Stimulated activated CD4-positive, alpha-beta T cell treated with anti-CD3 and anti-CD28 coated beads, Interleukin-15, amount 100 ng/mL, for 48 hours (primary cell): ENCODE data around the gene AIFM1.

ENCODE experiments used
- DNase-seq, 2 donors: peaks; one replicate each; pipeline ENCODE4 v3.0.0-alpha.2; 2020; ENCODE audit warnings: low read depth in 2 of 2

The AIFM1 gene

DNA sequence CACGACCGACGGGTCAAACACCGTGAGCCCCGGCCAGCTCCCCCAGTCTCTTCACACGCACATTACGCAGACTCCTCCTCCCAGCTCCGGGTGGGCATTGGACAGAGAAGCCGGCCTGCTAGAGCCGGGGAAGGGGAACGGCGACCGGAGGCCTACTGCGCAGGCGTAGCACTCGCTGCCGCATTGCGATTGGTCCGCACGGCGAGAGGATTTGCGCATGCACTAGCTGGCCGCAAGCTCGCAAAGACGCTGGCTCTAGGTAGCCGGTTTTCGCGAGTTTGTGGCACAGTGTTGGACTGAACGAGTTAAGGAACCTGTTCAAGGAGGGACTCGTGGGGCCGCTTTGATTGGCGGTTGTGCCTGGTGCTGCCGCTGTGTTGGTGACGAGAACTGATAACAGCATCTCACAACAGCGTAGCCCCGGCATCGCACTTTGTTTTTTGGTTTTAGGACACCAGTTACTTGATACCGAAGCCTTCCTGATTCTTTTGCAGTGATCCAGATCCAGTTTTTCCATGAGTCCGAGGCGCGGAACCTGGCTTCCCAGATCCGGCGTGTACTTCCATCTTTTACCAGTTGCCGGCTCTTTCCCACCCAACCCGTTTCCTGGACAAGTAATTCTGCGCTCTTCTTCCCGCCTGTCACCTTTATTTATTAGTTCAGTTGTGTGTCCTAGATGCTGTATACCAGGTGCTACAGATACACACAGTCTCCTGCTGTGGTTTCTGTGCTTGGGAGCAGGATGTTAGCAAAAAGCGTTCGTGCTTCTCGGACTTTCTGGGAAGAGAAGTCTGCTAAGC, at the start of gene AIFM1:
Gene AIFM1, minus strand, starts transcription at position 139 of the 800 bp plus-strand sequence. CDS start 185 bp downstream, outside the sequence.
- peak; percentile 76 to 77 for DNase-seq

DNA sequence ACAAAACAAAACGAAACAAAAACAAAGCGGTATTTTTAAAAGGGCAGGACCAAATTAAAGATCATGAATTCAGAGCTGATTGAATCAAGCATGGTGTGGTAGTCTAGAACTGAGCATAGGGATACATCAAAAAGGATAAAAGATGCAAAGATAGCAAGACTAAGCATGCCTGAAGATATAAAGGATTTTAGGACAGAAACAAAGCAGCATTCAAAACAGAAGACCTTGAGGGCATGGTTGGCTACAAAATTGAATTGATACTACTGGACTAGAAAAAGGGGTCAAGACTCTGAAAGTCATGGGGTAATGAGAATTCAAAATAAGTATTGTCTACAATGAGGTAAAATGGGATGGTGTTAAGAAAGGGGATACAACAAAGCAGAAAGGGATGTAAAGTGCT, 47.7 kb upstream of the AIFM1 start:
- DNase-seq = no peak

DNA sequence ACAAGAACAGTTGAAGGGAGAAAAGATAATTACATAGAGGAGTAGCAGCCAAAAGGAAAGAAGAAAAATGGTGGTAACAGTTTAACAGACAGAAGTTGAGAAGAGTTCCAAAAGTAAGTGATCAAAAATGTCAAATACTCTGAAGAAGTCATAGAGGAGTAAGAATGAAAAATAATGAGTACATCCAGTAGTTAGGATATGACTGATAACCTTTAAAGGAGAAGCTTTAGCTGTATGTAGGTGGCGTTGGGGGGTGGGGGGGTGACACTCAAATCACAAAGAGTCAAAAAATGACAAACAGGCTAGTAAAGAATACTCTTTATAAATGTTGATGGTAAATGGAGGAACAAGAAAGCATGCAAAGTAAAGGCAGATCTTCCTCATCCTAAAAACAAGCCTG, 46.7 kb upstream of the AIFM1 start:
- DNase-seq = no peak

DNA sequence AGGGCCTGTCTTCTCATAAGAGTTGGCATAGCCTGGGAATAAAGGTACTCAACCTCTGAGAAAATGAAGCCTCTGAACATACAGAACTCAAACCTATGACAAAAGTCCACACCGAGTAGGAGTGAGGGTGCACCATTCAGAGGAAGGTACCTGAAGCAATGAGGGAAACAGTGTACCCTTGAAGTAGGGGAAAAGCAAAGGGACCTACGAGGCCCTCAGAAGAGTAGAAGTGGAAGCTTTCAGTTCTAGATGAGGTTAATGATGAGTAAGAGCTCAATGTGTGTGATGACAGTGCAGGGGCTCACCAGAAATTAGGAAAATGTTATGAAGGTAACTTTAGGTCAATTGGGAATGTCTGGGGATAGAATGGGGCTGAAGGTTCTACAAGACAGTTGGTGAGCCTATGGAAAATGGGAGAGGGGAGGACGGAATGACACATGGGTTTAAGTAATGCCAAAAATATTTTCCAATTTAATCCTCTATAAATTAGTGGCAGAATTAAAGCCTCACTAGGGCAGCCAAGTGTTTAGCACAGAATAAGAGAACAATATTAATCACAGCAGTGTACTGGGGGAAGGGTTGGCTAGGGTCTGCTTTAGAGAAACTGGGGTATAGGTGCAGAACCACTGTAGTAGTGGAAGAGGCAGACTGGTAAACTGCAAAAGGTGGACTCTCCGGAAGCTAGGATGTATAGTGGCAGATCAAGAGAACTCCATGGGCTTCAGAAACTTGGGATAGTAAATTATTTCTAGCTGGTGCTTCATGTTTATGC, 46.0 kb upstream of the AIFM1 start:
- DNase-seq = no peak

DNA sequence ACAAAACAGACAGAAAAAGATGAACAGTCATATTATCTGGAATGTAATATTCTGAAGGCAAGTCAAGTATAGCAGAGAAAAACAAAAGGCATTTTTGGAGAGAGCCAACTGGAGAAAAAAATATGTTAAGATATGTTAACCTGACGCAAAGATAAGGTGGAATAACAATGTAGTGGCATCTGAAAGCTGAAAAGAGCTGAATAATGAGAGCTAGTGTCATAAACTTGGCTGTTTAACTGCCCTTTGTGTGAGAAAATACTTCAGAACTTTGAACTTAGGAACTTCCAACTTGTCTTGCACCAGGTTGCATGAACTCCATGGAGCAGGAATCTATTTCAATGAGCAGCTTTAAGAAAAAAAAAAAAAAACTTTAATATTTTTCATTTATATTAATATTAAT, 39.0 kb upstream of the AIFM1 start:
- no peak for DNase-seq

DNA sequence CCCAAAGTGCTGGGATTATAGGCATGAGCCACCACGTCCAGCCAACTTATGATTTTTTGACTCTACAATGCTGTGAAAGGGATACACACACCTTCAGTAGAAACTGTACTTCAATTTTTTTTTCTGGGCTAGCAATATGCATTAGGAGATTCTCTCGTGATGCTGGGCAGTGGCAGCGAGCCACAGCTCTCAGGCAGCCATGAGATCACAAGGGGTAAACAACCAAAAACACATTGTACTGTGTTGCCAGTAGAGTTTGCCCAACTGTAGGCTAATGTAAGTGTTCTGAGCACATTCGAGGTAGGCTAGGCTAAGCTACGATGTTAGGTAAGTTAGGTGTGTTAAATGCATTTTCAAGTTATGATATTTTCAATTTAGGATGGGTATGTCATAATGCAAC, 31.8 kb upstream of the AIFM1 start:
- DNase-seq = no peak

DNA sequence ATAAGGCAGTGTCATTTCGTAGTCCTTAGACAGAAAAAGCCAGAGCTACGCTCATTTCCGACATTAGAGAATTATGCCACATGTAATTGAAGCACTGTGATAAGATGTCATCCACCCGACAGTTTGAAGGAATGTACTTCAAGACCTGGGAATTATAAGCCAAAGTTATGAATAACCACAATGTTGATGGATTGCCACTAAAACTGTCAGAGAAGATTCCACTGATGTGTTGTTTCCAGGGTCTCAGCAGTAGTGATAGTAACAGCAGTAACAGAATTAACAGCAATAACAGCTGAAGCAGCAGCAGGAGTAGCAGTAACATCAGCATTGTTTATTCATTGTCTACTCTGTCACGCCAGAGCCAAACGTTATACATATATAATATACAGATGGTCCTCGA, 30.8 kb upstream of the AIFM1 start:
- DNase-seq = no peak

DNA sequence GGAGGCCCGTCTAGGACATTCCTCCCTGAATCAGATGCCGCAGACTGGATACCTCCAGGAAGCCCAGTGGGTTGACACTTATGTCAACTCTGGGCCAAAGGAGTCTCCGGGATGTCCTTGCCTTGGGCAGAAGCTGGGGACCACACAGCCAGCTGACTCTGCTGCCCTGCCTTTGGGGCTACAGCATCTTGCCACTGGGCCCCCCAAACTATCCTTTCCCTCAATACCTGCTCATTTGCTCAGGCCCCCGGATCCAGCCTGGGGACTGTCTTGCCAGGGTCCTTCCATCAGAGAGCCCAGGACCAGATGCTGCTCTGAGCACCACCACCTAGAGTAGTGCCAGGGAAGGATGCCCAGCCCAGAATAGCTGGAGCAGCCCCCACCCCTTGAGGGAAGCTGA, 25.2 kb upstream of the AIFM1 start:
- no peak for DNase-seq

DNA sequence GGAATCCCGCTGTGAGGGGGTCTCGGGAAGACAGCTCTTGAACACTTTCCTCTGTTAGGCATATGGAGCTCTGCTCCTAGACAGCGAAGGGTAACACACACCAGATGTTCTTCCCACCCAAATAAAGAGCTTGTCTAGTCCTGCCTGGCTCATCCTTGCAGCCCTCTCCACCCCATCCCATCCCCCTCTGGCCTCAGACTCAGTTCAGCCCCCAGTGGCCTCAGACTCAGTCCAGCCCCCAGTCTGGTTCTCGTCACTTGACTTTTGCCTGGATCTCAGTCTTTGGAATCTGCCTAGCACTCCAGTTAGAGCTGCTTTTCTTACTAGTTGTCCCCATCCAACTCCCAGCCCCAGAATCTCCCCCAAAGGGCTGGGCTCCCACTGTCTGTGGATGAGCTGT, 21.0 kb upstream of the AIFM1 start:
- no peak for DNase-seq

DNA sequence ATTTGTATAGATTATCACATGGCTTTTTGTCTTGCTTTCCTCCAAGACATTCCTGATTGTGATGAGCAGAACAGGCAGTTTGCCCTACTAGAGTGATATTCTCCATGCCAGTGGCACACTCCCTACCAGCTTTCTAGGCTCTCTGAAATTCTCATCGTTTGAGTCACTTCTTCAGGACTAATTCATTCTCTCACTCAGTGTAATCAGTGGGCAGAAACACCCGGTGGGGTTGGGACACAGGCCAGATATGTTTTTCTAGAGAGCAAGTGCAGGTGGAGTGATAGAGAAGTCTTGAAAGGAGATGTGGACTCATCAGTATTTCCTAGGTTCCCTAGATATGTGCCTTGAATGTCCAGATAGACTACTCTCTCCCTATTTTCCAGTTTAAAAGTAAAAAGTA, 19.2 kb upstream of the AIFM1 start:
- no peak for DNase-seq

DNA sequence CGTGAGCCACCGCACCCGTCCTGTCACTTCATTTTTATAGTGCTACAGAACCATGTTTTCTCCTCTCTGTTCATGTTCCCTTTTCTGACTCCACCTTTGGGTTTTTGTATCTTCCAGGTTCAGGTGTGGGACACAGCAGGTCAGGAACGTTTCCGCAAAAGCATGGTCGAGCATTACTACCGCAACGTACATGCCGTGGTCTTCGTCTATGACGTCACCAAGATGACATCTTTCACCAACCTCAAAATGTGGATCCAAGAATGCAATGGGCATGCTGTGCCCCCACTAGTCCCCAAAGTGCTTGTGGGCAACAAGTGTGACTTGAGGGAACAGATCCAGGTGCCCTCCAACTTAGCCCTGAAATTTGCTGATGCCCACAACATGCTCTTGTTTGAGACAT, 18.5 kb upstream of the AIFM1 start:
- DNase-seq = no peak

DNA sequence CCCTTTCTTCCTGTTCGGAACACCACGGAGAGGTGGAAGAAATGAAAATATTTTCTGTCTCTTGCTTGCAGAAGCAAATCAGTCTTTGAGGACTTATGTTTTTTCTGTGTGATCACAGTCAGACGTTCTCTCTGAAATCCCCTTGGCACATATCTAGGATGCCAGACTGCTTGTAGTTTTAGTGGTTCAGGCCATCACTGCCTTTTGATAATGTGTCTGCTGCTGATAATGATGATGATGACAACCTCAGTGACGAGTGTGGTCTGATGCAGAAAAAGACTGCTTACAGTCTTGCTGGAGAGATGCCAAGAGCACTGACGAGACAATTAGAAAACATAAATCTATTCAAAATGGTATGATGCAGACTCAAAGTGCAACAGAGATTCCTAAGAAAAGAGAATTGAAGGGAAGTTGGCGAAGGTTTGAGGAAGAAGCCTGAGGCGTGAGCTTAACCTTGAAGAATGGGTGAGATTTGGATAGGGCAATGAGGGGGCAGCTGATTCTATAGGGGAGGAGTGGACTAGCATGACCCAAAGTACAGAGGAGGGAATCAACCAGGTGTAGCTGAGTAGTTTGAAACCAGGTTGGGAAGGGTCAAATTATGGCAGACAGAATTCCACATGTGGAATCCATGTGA, 14.1 kb upstream of the AIFM1 start:
- no peak for DNase-seq

DNA sequence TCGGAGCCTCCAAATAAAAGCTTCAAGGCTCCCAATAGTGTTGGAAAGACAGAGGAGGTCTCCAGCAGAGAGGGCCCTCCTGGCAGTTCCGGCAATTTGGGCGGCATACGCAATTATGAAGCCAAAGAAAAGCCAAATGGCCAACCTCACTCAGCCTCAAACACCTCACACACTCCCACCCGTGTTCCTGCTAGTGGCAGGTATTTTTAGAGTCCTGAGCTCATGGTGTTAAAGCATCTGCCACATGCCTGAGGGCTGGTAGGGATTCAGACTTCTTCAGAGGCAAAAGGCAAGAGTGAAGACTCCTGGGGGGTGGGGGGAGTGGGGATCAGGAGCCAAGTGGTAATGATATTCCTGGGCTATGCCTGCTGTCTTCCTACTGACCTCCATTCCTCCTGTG, 13.5 kb upstream of the AIFM1 start:
- no peak for DNase-seq

DNA sequence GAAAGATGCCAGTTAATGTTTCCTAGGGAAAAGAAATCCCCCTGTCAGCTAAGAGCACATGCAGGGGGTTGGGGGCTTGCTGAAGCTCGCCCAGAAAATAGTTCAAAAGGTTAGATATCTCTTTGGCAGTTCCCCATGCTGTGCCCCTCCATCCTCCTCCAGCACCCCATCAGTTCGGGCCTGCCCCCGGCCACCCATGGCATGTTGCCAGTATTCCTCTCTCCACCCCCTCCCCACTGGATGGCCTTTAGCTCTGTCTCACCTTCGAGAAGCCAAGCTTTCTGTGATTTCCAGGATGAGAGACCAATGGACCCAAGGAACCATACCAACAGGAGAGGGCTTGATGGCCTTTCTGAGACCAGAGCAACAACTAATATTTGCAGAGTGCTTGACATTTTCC, 11.3 kb upstream of the AIFM1 start:
- no peak for DNase-seq

DNA sequence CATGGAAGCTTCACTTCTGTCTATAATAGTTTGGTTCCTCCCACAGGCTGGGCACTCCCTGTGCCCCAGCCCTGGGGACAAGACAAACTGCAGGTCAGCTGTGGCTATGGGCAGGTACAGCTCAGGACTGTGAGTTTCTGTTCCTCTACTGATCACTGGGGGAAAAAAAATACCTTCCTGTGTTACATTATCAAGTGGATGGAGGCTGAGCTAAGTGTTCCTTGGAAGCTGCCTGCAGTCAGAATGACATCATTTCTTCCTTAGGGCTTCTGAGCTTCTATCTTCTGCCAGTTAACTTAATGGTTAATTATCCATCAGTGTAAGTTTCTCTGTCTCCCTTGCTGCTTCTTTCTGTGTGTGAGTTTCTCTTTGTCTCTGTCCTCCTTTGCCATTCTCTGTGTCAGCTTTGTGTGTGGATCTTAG, 10.7 kb upstream of the AIFM1 start:
- DNase-seq = no peak

DNA sequence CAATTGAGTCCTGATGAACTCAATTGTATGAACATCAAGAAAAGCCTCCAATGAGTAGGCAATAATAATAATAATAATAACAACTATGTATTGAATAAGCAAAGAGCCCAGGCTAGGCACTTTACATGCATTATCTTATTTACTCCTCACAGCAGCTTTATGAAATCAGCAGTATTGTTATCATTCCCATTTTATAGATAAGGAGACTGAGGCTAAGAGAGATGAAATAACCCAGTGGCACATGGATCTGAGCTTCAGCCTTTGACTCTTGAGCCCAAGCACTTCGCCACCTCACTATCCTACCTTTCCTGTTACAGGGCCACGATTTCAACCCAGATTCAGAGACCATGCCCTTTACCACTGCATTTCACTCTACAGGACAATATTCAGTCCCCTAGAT, 9.3 kb upstream of the AIFM1 start:
- no peak for DNase-seq

DNA sequence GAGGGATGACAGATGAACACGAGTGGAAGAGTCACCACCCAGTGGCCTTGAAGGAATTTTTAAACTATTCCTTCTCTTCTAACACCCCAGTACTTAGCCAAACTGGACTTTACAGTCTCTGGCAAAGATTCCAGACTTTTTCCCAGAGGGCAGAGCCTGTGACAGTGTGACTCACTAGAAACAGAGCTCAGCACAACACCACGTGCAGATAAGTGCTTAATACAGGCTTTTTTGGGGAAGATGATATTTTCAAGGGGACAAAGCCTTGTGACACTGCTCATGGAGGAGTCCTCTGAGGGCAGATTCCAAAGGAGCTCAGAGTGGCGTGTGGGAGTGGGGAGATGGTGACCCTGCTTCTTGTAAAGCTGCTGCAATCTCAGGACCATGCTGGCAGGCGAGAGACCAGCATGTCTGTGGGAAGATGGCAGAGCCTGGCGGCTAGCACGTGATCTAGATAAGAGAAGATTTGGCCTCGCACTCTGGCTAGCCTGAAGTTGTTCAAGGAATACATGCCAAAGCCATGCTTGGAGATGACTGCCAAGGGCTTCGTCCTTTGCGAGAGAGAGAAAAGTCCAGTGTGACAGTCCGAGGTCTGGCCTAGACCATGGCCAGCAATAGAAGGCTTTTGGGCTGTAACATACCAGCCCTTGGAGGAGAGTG, 8.5 kb upstream of the AIFM1 start:
- no peak for DNase-seq

DNA sequence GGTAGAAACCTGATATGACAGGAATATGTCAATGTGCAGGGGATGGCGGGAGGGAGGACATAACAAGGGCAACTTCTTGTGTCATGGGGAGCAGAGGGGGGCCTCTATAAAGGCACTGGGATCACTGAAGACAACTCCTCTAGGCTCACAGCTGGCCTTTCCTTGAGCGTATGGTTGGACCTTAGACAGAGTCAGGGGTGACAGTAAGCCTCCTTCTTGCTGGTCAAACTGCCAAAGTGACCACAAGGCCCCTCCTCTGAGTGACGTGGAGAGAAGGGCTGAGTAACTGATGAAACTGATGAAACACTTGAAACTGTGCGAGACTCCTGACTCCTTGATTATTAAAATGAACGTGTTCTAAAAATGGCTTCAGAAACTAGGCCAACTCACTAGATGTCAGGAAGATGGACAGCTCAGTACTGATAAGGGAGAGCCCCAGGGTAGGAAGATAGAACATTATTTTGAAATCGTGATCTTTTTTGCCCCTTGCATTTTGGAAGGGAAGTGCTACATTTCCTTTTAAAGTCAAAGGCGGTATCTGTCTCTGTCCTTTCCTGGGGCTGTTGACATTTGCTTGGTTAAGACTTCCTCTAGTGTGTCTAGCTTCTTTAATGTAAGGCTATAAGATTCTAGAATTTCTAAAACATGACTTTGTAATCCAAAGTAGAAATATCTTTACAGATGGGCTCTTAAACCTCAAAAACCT, 7.7 kb upstream of the AIFM1 start:
- peak in 1 of 2 donors; percentile 41 for DNase-seq

DNA sequence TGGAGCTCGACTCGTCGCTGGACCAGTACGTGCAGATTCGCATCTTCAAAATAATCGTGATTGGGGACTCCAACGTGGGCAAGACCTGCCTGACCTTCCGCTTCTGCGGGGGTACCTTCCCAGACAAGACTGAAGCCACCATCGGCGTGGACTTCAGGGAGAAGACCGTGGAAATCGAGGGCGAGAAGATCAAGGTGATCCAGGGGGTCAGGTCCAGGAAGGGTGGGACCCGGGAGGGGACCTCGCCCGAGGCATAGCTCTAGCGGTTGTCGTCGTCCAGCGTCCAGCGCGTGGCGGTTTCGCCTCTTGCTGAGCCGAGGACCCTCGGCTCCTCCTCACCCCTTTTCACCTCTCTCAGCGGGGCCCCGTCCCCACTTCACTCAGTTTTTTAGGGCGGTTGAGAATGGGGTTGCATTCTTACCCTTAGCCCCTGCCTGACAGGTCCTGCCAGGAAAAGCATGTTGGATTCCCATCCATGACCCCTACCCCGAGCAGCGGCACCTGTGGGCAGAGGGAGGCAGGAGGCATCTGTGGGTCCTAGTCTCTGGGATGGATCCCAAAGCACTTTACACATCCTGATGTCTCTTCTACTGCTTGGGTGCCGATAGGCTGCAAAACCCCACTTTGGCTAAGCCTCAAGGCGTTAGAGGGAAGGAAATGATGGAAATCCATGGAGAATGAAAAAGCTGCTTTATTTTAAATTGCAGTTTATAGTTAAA, 6.6 kb upstream of the AIFM1 start:
- no peak for DNase-seq

DNA sequence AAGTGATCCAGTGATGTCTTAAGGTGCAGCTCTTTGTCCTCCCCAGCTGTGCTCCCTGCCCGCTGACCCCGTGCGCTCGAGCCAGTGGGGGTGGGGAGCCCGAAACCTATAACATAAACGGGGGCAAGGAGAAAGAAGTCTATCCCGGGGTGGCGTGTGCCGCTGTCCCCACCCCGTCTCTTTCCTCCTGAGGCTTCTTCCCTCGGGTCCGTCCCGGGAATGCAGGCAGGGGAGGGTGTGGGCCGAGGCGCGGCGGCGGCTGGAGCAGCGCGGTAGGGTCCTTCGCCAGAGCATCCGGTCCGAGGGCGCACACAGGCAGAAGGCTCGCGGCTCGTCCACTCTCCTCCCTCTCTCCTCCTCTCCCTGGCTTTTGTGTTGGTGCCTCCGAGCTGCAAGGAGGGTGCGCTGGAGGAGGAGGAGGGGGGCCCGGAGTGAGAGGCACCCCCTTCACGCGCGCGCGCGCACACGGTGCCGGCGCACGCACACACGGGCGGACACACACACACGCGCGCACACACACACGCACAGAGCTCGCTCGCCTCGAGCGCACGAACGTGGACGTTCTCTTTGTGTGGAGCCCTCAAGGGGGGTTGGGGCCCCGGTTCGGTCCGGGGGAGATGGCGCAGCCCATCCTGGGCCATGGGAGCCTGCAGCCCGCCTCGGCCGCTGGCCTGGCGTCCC, 5.9 kb upstream of the AIFM1 start, which contains the start of gene RAB33A:
Gene RAB33A, plus strand, starts transcription at position 517 of the 681 bp plus-strand sequence. Its CDS starts 101 bp downstream, at position 618.
- peak in 1 of 2 donors; percentile 25 for DNase-seq
